HepG2 (cell line): ENCODE data around the gene LHPP. TPM values are rescaled to one million over a fixed set of nuclear protein-coding genes. Genes with fewer than 3 reads are reported as not detected.

ENCODE experiments used
- ATAC-seq: fragments of 200-7000 bp; cut with Tn5 transposase; 3 replicates; pipeline ENCODE4 v1.9.1; 2020; ENCODE audit warnings: mild to moderate bottlenecking, moderate library complexity
- BruUV-seq: library from RNA; stranded (reverse); fragments of 400-500 nt; replicated peaks from 2 replicates; lab custom pipeline; 2021; lab: Mats Ljungman, UMichigan
- CTCF ChIA-PET: fragments of 300-600 bp; formaldehyde crosslinking; extraction: SDS; loops from one replicate; lab custom pipeline; 2021; ENCODE audit warnings: low total read pairs, inconsistent platforms, low intra/inter-chr PET ratio; lab: Yijun Ruan, JAX
- POLR2A ChIA-PET: fragments of 350-600 bp; sonication (Branson Sonifier 250); formaldehyde crosslinking; loops from one replicate; lab custom pipeline; 2020; ENCODE audit warnings: antibody characterized with exemption, inconsistent platforms; lab: Yijun Ruan, JAX
- DNase-seq: peaks from one replicate; pipeline ENCODE4 v3.0.0-alpha.2; 2015; ENCODE audit warnings: low spot score
- FAIRE-seq: peaks from 3 replicates; lab custom pipeline; 2011; peaks lifted over from hg19 to GRCh38; lab: Jason Lieb, UNC
- H2AFZ ChIP-seq: one replicate; pipeline ENCODE4 v1.6.1; 2011; ENCODE audit warnings: low read length, inconsistent platforms
- H3K27ac ChIP-seq: fragments of 300-600 bp; 3 replicates; pipeline ENCODE4 v1.8.0; 2011; ENCODE audit warnings: mixed run types, mild to moderate bottlenecking, mixed read lengths, low read length, inconsistent platforms; ENCODE audit not compliant: insufficient read depth; ENCODE audit errors: extremely low read length
- H3K27me3 ChIP-seq, 2 experiments: fragments of 200-600 bp in 1 of 2; 2 replicates in 1 of 2; 3 replicates in 1 of 2; pipeline versions ENCODE4 v1.6.0 to v1.8.0; 2011; ENCODE audit warnings: low read length in 2 of 2, mild to moderate bottlenecking in 2 of 2, moderate library complexity in 2 of 2, inconsistent platforms in 1 of 2; ENCODE audit not compliant: insufficient read depth in 2 of 2, control insufficient read depth in 1 of 2
- H3K36me3 ChIP-seq, 2 experiments: fragments of 200-600 bp in 1 of 2; replicated peaks in 1 of 2; 2 replicates in 1 of 2; 3 replicates in 1 of 2; pipeline versions ENCODE4 v1.5.1 to v1.8.0; 2011; ENCODE audit warnings: low read length in 2 of 2, inconsistent platforms in 1 of 2; ENCODE audit not compliant: insufficient read depth in 2 of 2, control insufficient read depth in 1 of 2
- H3K4me1 ChIP-seq: 2 replicates; pipeline ENCODE4 v1.5.1; 2012; ENCODE audit warnings: low read length, inconsistent platforms; ENCODE audit not compliant: insufficient read depth
- H3K4me2 ChIP-seq: 2 replicates; pipeline ENCODE4 v1.6.0; 2011; ENCODE audit warnings: low read depth, low read length, inconsistent platforms
- H3K4me3 ChIP-seq, 3 experiments: fragments of 200-600 bp in 1 of 3; sonication (generic), shearing (Covaris generic) in 1 of 3; replicated peaks in 1 of 3; 2 replicates each; pipeline ENCODE4 v1.5.1; 2011 to 2016; ENCODE audit warnings: low read length in 3 of 3, inconsistent platforms in 2 of 3, low read depth in 2 of 3, mild to moderate bottlenecking in 2 of 3, control low read depth in 1 of 3, mixed read lengths in 1 of 3; ENCODE audit not compliant: insufficient read depth in 1 of 3
- H3K79me2 ChIP-seq: one replicate; pipeline ENCODE4 v1.6.1; 2011; ENCODE audit warnings: low read length, inconsistent platforms; ENCODE audit not compliant: insufficient read depth
- H3K9ac ChIP-seq: 2 replicates; pipeline ENCODE4 v1.6.0; 2011; ENCODE audit warnings: mild to moderate bottlenecking, low read depth, low read length, inconsistent platforms; ENCODE audit not compliant: insufficient read depth
- H3K9me3 ChIP-seq: 2 replicates; pipeline ENCODE4 v1.5.1; 2012; ENCODE audit warnings: mild to moderate bottlenecking, low read length
- H4K20me1 ChIP-seq: 2 replicates; pipeline ENCODE4 v1.6.0; 2011; ENCODE audit warnings: inconsistent platforms, mild to moderate bottlenecking, low read length, moderate library complexity; ENCODE audit not compliant: insufficient read depth
- AKAP8 ChIP-seq: sonication (generic); formaldehyde crosslinking; IDR thresholded peaks from 2 replicates; pipeline ENCODE4 v1.5.1; 2020; ENCODE audit warnings: mild to moderate bottlenecking, missing genetic modification reagents
- ARNT ChIP-seq: fragments of 450-650 bp; IDR thresholded peaks from 2 replicates; pipeline ENCODE4 v1.6.1; 2017
- HNF4G ChIP-seq, 2 experiments: sonication (generic) in 1 of 2; formaldehyde crosslinking in 1 of 2; IDR thresholded peaks; 2 replicates each; pipeline versions ENCODE4 v1.4.0 to v1.6.1; 2011 to 2020; ENCODE audit warnings: borderline replicate concordance in 2 of 2, low read depth in 2 of 2, mild to moderate bottlenecking in 2 of 2, low read length in 1 of 2, missing genetic modification reagents in 1 of 2, moderate library complexity in 1 of 2
- JUN ChIP-seq: sonication (generic); formaldehyde crosslinking; IDR thresholded peaks from 2 replicates; pipeline ENCODE4 v1.4.0; 2020; ENCODE audit warnings: mild to moderate bottlenecking, missing genetic modification reagents
- MYNN ChIP-seq: sonication (generic); formaldehyde crosslinking; IDR thresholded peaks from 2 replicates; pipeline ENCODE4 v1.4.0; 2020; ENCODE audit warnings: mild to moderate bottlenecking, low read depth, missing genetic modification reagents
- POLR2AphosphoS5 ChIP-seq: IDR thresholded peaks from 2 replicates; pipeline ENCODE4 v1.6.1; 2012; ENCODE audit warnings: low read depth, low read length
- PRPF4 ChIP-seq: fragments of 200-400 bp; formaldehyde crosslinking; IDR thresholded peaks from 2 replicates; pipeline ENCODE4 v1.6.1; 2016; ENCODE audit warnings: low read length, low read depth; ENCODE audit not compliant: poor library complexity, severe bottlenecking
- RARG ChIP-seq: sonication (generic); formaldehyde crosslinking; IDR thresholded peaks from 2 replicates; pipeline ENCODE4 v1.4.0; 2020; ENCODE audit warnings: low read depth, mild to moderate bottlenecking, missing genetic modification reagents
- TMF1 ChIP-seq: sonication (generic); formaldehyde crosslinking; IDR thresholded peaks from 2 replicates; pipeline ENCODE4 v1.8.1; 2022; ENCODE audit warnings: low read depth, missing genetic modification reagents
- ZC3H13 ChIP-seq: sonication (generic); formaldehyde crosslinking; IDR thresholded peaks from 2 replicates; pipeline ENCODE4 v1.8.1; 2023; ENCODE audit warnings: mild to moderate bottlenecking, missing genetic modification reagents, moderate library complexity
- ZSCAN12 ChIP-seq: sonication (generic); formaldehyde crosslinking; IDR thresholded peaks from 2 replicates; pipeline ENCODE4 v1.9.0; 2021; ENCODE audit warnings: mild to moderate bottlenecking, missing genetic modification reagents
- WGBS: methylation state at CpG from one replicate; pipeline ENCODE4 v1.1.6; 2017; ENCODE audit warnings: low lambda C conversion rate; 5-methylcytosine and 5-hydroxymethylcytosine counted together
- in situ Hi-C: cut with HindIII; loops from 2 replicates; pipeline ENCODE4 v1.10.0; 2017; ENCODE audit warnings: low pct_unique_long_range_greater_than_20kb; ENCODE audit not compliant: extremely low pct_ligation_motif_present
- intact Hi-C: fragments of 100-400 bp; cut with micrococcal nuclease; formaldehyde crosslinking; loops from one replicate; pipeline ENCODE4 v1.10.0; 2022; ENCODE audit not compliant: unreplicated experiment
- polyA plus RNA-seq, 8 experiments: library from polyadenylated mRNA; depleted of rRNA in 3 of 8; stranded (reverse) in 7 of 8; unstranded in 1 of 8; fragments of >200 nt; fragmentation: Illumina TruSeq in 4 of 8; extraction: Trizol in 4 of 8; gene quantifications; 2 replicates each; pipeline versions ENCODE4 v1.2.1 to v1.2.3, GENCODE V29; 2011 to 2016; ENCODE audit warnings: low read depth in 4 of 8, missing spikeins in 1 of 8, mixed read lengths in 1 of 8; ENCODE audit not compliant: insufficient read depth in 1 of 8
- total RNA-seq, 5 experiments: library from RNA; depleted of rRNA; stranded (reverse); fragments of >200 nt; fragmentation: Illumina TruSeq; extraction: Trizol; gene quantifications; 2 replicates each; pipeline ENCODE4 v1.2.3, GENCODE V29; 2016; ENCODE audit warnings: low read depth in 1 of 5
- TF ChIP-seq, protein P1 (sequence below): sonication (generic); formaldehyde crosslinking; IDR thresholded peaks from 2 replicates; pipeline ENCODE4 v1.8.0; 2022; ENCODE audit warnings: missing genetic modification reagents, mild to moderate bottlenecking, moderate library complexity, borderline replicate concordance
- TF ChIP-seq, protein P2 (sequence below): sonication (generic); formaldehyde crosslinking; IDR thresholded peaks from 2 replicates; pipeline ENCODE4 v1.8.1; 2023; ENCODE audit warnings: mild to moderate bottlenecking, missing genetic modification reagents

LHPP gene
- total and polyA plus RNA-seq, 2 of the 13 experiments (the other 11 are each of a cell fraction or from before 2014, with no cell fraction given) = 5.2 to 13.1 TPM

DNA sequence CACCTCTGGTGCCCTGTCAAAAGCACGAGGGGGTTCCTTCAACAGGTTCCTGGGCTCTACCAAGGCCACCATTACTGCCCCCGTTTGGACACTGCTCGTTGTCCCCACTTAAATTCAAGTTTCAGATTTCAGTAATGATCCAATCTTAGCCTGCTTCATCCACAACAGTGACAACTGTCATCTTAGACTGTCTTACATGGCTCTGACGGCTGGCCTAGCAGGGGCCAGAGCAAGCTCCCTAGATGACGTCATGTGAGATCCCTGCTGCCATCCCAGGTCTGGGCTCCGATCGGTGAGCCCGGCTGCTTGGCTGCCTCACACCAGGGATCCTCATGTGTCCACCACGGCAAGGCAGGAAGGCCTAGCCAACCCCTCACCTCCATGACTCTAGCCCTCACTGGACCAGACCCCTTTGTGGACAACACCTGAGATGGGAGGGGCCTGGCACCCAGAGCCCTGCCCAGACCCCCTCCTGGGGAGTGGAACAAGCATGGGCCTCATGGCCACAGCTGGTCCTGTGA, 200.1 kb downstream of the LHPP start:
- WGBS = 86% methylated on average over 5 of the region's 9 CpGs
- H3K4me3 ChIP-seq = no peak overlapping the region
- POLR2A ChIA-PET = no interaction called here
- ATAC-seq = no peak
- intact Hi-C loops = no loop called here
- no peaks in the 10 kb centered on the region for H3K79me2 ChIP-seq
- FAIRE-seq = no peak
- H3K9me3 ChIP-seq = no peaks in the 10 kb centered on the region
- no peak overlapping the region for H2AFZ ChIP-seq
- no peaks in the 10 kb centered on the region for H3K4me1 ChIP-seq
- H3K36me3 ChIP-seq = peaks cover 9 to 13% of the 10 kb centered on the region in 2 experiments; a peak in 4 of 5 replicates
- H3K27ac ChIP-seq = no peak overlapping the region
- no peaks in the 10 kb centered on the region; the same call in 1 of the 2 replicates for H4K20me1 ChIP-seq
- in situ Hi-C loops = no loop called here
- H3K9ac ChIP-seq = no peak overlapping the region
- no peak for DNase-seq
- no peaks in the 10 kb centered on the region for H3K27me3 ChIP-seq
- no TSS peak for BruUV-seq
- no peak for TF ChIP-seq ARNT
- TF ChIP-seq MYNN (CRISPR knock-in tag) = no peak
- TF ChIP-seq TMF1 = no peak
- no peak for TF ChIP-seq HNF4G (IDR thresholded peaks at IDR 0.05; ENCODE audit: borderline replicate concordance, low read depth, low read length)
- TF ChIP-seq HNF4G (CRISPR knock-in tag; IDR thresholded peaks at IDR 0.05; ENCODE audit: borderline replicate concordance, low read depth) = no peak
- no peak for TF ChIP-seq ZC3H13 (CRISPR knock-in tag)
- TF ChIP-seq RARG (CRISPR knock-in tag) = no peak
- no peak for TF ChIP-seq POLR2AphosphoS5
- TF ChIP-seq JUN (CRISPR knock-in tag) = no peak
- TF ChIP-seq, protein P1, sequence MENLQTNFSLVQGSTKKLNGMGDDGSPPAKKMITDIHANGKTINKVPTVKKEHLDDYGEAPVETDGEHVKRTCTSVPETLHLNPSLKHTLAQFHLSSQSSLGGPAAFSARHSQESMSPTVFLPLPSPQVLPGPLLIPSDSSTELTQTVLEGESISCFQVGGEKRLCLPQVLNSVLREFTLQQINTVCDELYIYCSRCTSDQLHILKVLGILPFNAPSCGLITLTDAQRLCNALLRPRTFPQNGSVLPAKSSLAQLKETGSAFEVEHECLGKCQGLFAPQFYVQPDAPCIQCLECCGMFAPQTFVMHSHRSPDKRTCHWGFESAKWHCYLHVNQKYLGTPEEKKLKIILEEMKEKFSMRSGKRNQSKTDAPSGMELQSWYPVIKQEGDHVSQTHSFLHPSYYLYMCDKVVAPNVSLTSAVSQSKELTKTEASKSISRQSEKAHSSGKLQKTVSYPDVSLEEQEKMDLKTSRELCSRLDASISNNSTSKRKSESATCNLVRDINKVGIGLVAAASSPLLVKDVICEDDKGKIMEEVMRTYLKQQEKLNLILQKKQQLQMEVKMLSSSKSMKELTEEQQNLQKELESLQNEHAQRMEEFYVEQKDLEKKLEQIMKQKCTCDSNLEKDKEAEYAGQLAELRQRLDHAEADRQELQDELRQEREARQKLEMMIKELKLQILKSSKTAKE = no peak
- no peak for TF ChIP-seq AKAP8 (CRISPR knock-in tag)
- TF ChIP-seq ZSCAN12 (CRISPR knock-in tag) = no peak
- TF ChIP-seq, protein P2, sequence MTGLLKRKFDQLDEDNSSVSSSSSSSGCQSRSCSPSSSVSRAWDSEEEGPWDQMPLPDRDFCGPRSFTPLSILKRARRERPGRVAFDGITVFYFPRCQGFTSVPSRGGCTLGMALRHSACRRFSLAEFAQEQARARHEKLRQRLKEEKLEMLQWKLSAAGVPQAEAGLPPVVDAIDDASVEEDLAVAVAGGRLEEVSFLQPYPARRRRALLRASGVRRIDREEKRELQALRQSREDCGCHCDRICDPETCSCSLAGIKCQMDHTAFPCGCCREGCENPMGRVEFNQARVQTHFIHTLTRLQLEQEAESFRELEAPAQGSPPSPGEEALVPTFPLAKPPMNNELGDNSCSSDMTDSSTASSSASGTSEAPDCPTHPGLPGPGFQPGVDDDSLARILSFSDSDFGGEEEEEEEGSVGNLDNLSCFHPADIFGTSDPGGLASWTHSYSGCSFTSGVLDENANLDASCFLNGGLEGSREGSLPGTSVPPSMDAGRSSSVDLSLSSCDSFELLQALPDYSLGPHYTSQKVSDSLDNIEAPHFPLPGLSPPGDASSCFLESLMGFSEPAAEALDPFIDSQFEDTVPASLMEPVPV = no peak
- no peak for TF ChIP-seq PRPF4
- CTCF ChIA-PET = no interaction called here
- H3K4me2 ChIP-seq = no peak overlapping the region
